ENCODE measurements around the gene PRPF8. TPM values are rescaled to one million over a fixed set of nuclear protein-coding genes. Genes with fewer than 3 reads are reported as not detected.
A peak's percentile ranks its signal among the peaks of the same experiment; 100 is the strongest.

The PRPF8 gene
- total RNA-seq, 4 donors from 2014 or later, result 146 to 215 (median 183) TPM

DNA sequence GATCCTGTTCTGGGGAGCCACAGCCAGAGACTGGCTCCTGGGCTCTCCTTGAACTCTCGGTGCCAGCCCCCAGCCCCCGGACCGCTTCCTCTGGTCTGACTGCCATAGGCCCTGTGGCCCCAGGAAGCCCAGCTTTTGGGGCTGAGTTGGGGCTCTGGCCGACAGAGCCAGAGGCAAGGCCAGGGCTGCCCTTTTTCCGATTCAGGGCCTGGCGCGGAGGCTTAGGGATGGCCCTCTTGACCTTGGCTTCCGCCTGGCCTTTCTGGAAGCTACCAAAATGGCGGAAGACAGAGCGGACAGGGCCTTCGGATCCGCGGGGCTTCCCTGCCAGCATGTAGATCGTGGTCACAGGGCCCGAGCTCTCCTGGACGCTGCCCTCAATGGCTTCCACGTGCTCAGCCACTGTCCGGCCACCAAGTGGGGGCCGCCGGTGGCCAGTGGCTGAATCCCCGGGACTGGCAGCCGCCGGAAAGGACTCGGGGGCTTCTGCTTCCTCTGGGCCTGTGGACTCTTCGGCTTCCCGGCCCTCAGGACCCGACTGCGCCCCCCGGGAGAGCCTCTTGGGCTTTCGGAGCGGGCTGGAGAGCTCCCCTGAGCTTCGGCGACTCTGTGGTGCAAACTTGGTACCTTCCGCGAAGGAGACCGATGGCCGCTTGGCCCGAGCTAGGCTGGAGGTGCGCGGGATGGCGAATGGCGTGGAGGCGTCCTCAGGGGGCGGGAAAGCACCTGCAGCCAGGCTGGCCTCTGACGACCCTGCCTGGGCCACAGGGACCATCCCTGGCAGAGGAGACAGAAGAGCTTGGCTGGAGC is 49.6 kb downstream of the PRPF8 start:
- TF ChIP-seq, protein P1, sequence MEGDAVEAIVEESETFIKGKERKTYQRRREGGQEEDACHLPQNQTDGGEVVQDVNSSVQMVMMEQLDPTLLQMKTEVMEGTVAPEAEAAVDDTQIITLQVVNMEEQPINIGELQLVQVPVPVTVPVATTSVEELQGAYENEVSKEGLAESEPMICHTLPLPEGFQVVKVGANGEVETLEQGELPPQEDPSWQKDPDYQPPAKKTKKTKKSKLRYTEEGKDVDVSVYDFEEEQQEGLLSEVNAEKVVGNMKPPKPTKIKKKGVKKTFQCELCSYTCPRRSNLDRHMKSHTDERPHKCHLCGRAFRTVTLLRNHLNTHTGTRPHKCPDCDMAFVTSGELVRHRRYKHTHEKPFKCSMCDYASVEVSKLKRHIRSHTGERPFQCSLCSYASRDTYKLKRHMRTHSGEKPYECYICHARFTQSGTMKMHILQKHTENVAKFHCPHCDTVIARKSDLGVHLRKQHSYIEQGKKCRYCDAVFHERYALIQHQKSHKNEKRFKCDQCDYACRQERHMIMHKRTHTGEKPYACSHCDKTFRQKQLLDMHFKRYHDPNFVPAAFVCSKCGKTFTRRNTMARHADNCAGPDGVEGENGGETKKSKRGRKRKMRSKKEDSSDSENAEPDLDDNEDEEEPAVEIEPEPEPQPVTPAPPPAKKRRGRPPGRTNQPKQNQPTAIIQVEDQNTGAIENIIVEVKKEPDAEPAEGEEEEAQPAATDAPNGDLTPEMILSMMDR (IDR thresholded peaks at IDR 0.05), result no peak
- ATAC-seq (ENCODE audit: low FRiP score) (no peak), DNase-seq (ENCODE audit: low spot score) (no peak)

DNA sequence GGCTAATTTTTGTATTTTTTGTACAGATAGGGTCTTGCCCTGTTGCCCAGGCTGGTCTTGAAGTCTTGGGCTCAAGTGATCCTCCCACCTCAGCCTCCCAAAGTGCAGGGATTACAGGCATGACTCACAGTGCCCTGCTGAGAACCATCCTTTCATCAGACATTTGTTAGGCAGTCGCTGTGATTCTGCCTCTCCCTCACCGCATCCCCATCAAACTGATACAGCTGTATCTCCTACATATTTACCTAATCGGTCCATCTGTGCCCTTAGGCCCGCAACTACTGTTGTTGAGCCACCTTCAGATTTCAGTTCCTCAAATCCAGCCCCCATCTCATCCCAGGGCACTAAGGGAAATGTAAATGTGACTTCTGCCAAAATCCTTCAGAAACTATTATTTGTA is 54.0 kb downstream of the PRPF8 start:
- ATAC-seq (ENCODE audit: low FRiP score), result no peak
- DNase-seq (ENCODE audit: low spot score), result no peak
- TF ChIP-seq, protein P1 (IDR thresholded peaks at IDR 0.05), result no peak

DNA sequence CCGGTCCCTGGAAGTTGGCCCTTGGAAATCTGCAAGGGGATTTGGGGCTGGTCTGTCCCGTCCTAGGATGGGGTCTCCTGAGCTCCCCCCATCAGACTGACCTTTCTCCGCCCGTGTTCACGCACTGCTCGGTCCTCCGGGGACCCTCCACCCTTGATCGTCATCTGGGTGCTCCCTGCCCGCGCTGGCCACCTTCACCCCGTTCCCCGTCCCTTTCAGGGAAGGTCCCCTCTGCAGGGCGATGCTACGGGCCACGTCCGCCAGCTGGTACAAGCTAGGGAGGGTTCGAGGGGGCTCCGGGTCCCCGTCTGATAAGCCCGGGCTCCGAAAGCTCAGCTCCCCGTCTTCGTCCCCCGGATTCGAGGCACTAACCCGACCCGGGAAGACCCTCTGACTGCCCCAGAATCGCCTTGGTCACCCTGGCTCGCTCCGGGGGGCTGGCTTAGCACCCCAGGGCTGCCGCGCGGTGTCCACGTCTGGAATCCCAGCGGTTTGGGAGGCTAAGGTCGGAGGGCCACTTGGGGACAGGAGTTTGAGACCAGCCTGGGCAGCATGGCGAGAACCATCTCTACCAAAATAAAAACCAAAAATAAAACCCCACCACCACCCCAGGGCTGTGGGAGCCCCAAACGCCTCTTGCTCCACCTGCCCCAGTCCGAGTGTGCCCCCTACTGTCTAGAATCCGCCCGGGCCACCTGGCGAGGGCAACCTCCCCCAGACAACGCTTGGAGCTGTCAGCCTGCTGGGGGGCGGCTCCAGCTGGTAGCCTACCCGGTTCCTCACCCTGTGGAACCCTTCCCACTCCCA is 55.0 kb downstream of the PRPF8 start:
- TF ChIP-seq, protein P1 (IDR thresholded peaks at IDR 0.05), result no peak
- peak; percentile 1 for ATAC-seq (ENCODE audit: low FRiP score)
- DNase-seq (ENCODE audit: low spot score), result peak; percentile 42

DNA sequence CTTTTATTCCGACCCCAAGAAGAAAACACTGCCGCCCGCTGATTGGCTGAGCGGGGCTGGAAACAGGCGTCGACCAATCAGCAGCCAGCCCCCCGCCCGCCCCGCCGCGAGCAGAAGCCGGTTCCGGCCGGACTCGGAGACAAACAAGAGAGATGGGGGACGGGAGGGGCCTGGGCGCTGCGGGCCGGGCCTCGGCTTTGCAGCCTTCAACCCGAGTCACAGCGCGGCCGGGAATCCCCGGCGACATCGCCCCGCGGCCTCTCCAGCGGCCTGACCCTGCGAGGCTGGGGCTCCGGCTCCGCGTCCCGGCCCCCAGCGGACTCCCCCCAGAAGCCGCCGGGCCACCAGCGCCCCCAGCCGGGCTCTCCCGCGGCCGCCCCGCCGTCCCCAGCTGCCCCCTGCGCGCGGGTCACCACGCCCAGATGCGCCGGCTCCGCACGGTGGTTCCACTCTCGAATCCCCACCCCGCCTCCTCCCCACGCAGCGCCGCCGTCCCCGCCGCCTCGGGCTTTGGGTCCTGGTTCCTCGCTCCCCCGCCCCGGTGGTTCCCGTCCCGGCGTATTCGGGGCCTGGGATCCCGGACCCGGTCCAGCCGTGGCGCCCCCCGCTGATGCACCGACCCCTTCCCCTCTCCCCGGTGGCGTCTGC is 55.7 kb downstream of the PRPF8 start:
- DNase-seq (ENCODE audit: low spot score) (peak; percentile 87), ATAC-seq (ENCODE audit: low FRiP score) (peak; percentile 64)
- TF ChIP-seq, protein P1 (IDR thresholded peaks at IDR 0.05), result no peak

DNA sequence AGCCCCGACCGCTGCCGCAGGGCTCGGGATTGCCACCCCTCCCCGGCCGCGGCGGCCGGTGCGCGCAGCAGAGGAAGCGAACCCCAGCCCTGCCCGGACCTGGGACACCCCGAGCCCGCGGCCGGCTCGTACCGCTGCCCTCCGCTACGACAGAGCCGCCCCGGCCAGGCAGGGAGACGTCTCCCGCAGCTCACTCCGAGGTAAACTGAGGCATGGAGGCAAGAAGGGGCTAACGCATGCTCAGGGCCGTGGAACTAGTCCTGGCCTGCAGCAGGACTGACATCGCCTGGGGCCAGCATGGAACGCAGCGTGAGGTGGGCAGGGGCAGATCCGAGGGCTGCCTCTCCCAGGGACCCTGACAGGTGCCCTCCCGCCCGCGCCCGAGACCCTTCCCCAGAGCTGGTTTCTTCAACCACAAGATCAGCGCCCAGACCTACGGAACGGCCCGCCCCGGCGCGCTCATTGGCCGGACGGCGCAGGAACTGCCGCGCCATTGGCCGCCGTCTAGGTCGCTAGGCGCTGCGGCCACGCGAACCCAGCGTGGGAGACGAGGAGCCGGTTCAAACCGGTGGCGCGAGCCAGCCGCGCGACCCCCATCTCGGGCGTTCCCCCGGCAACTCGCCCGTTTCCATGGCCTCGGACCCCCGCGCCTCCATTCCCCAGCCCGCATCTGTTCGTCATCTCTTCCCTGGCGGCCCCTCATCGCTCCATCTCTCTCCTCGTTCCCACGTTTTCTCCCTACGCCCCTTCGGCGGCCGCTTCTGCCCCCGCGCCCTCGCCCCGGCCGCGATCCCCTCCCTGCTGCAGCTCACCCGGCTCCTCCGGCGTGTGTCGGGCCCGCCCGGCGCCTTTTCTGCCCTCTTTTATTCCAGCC is 56.4 kb downstream of the PRPF8 start, which contains the start of gene SLC43A2:
SLC43A2 (minus strand) TSS at position 853 of the 874 bp plus-strand sequence. CDS start 960 bp downstream, outside the sequence.
- DNase-seq (ENCODE audit: low spot score) (peak; percentile 48), ATAC-seq (ENCODE audit: low FRiP score) (peak; percentile 73)
- TF ChIP-seq, protein P1 (IDR thresholded peaks at IDR 0.05), result no peak

Measured in omental fat pad (tissue), 4 donors.